ENCODE results near the gene KIAA0513. TPM values are rescaled to one million over a fixed set of nuclear protein-coding genes. Genes with fewer than 3 reads are reported as not detected.

The KIAA0513 gene
- total RNA-seq, 2 experiments from 2014 or later = 9.0 to 10.9 TPM

GRCh38 chr16:85010446-85010930, 17.1 kb upstream of the KIAA0513 start:
- Histone ChIP-seq H3K27me3 (ENCODE audit: control insufficient read depth in 1 of 2, insufficient read depth in 2 of 2, low read length in 2 of 2) (no peaks in the 10 kb centered on the region), H3K4me1 (ENCODE audit: insufficient read depth, low read length) (peaks cover 36% of the 10 kb centered on the region), H3K4me3 (ENCODE audit: low read length) (peak overlapping the region; percentile 98), H3K9me3 (ENCODE audit: control insufficient read depth in 1 of 2, insufficient read depth in 1 of 2, low read length in 2 of 2) (no peaks in the 10 kb centered on the region), H3K36me3 (ENCODE audit: insufficient read depth, low read length) (peaks cover 8% of the 10 kb centered on the region), H3K27ac (ENCODE audit: low read depth in 1 of 2, low read length in 2 of 2) (no peak overlapping the region)
- TF ChIP-seq, protein P1, sequence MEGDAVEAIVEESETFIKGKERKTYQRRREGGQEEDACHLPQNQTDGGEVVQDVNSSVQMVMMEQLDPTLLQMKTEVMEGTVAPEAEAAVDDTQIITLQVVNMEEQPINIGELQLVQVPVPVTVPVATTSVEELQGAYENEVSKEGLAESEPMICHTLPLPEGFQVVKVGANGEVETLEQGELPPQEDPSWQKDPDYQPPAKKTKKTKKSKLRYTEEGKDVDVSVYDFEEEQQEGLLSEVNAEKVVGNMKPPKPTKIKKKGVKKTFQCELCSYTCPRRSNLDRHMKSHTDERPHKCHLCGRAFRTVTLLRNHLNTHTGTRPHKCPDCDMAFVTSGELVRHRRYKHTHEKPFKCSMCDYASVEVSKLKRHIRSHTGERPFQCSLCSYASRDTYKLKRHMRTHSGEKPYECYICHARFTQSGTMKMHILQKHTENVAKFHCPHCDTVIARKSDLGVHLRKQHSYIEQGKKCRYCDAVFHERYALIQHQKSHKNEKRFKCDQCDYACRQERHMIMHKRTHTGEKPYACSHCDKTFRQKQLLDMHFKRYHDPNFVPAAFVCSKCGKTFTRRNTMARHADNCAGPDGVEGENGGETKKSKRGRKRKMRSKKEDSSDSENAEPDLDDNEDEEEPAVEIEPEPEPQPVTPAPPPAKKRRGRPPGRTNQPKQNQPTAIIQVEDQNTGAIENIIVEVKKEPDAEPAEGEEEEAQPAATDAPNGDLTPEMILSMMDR (IDR thresholded peaks at IDR 0.05) = no peak
- Mint-ChIP-seq H3K27ac (peak overlapping the region; percentile 96), H3K4me1 (ENCODE audit: low read depth) (peaks cover 55% of the 10 kb centered on the region), H3K4me3 (peak overlapping the region; percentile 99), H3K27me3 (no peaks in the 10 kb centered on the region), H3K36me3 (ENCODE audit: low read depth) (peaks cover 33% of the 10 kb centered on the region), H3K9me3 (no peaks in the 10 kb centered on the region)
- intact Hi-C loops (cut with DNase I, micrococcal nuclease) = loop anchor here (2.0 to 10.0 kb wide), 5 partner anchors 18 to 896 kb away; partner anchors contain the start of genes COX4I1 (in 1 of the 2), EMC8 (in 1 of the 2) and MBTPS1 (in 1 of the 2)
- ATAC-seq (ENCODE audit: poor library complexity) = no peak
- DNase-seq = no peak
- ChIA-PET POLR2A (interaction anchor here (1.8 to 2.8 kb wide), 6 partner anchors 16 to 94 kb away, joined by 3 to 23 read pairs (median 15); partner anchors contain the start of gene KIAA0513), CTCF (interaction anchor here (0.9 to 4.0 kb wide), 4 partner anchors 16 to 824 kb away, joined by 4 to 37 read pairs (median 12); partner anchors contain the start of genes KIAA0513 and TAF1C)

- ChIA-PET CTCF (interaction anchor here (0.7 to 4.0 kb wide), 8 partner anchors 11 to 824 kb away, joined by 3 to 37 read pairs (median 4); partner anchors contain the start of genes KIAA0513 and TAF1C), POLR2A (interaction anchor here (1.1 to 2.8 kb wide), 9 partner anchors 16 to 93 kb away, joined by 3 to 23 read pairs (median 8); partner anchors contain the start of gene KIAA0513)
- Histone ChIP-seq H3K4me3 (ENCODE audit: low read length) (peak within 1 kb of the TSS; percentile 98), H3K36me3 (ENCODE audit: insufficient read depth, low read length) (peaks cover 8% of the 10 kb centered on the region), H3K27me3 (ENCODE audit: control insufficient read depth in 1 of 2, insufficient read depth in 2 of 2, low read length in 2 of 2) (no peaks in the 10 kb centered on the region), H3K4me1 (ENCODE audit: insufficient read depth, low read length) (peaks cover 31% of the 10 kb centered on the region), H3K9me3 (ENCODE audit: control insufficient read depth in 1 of 2, insufficient read depth in 1 of 2, low read length in 2 of 2) (no peaks in the 10 kb centered on the region), H3K27ac (ENCODE audit: low read depth in 1 of 2, low read length in 2 of 2) (peak within 1 kb of the TSS; percentile 94 to 98)
- TF ChIP-seq, protein P1 (IDR thresholded peaks at IDR 0.05) = peak; percentile 25
- Mint-ChIP-seq H3K9me3 (no peaks in the 10 kb centered on the region), H3K4me1 (ENCODE audit: low read depth) (peaks cover 54% of the 10 kb centered on the region), H3K4me3 (peak within 1 kb of the TSS; percentile 99), H3K36me3 (ENCODE audit: low read depth) (peaks cover 29% of the 10 kb centered on the region), H3K27ac (peak within 1 kb of the TSS; percentile 96), H3K27me3 (no peaks in the 10 kb centered on the region)
- peak; percentile 75 to 95 (median 80) for DNase-seq
- peak; percentile 93 for ATAC-seq (ENCODE audit: poor library complexity)
- intact Hi-C loops (cut with DNase I, micrococcal nuclease) = loop anchor here (1.0 to 10.0 kb wide), 8 partner anchors 15 to 896 kb away; partner anchors contain the start of genes COX4I1 (in 1 of the 2), EMC8 (in 1 of the 2) and MBTPS1 (in 1 of the 2)
Observed at GRCh38 chr16:85010931-85011845, 16.4 kb upstream of the KIAA0513 start, which contains the start of gene ZDHHC7. ZDHHC7 (minus strand) TSS chr16:85011535; CDS start chr16:84990618, 20,917 bp downstream.

- peaks cover 25% of the 10 kb centered on the region for H3K36me3 Mint-ChIP-seq (ENCODE audit: low read depth)
- intact Hi-C loops (cut with DNase I, micrococcal nuclease) = loop anchor here (1.0 to 10.0 kb wide), 8 partner anchors 14 to 897 kb away; partner anchors contain the start of genes COX4I1 (in 1 of the 2), EMC8 (in 1 of the 2) and MBTPS1 (in 1 of the 2)
- Histone ChIP-seq H3K27ac (ENCODE audit: low read depth in 1 of 2, low read length in 2 of 2) (peak overlapping the region; percentile 94 to 98), H3K27me3 (ENCODE audit: control insufficient read depth in 1 of 2, insufficient read depth in 2 of 2, low read length in 2 of 2) (no peaks in the 10 kb centered on the region), H3K4me1 (ENCODE audit: insufficient read depth, low read length) (peaks cover 35% of the 10 kb centered on the region), H3K36me3 (ENCODE audit: insufficient read depth, low read length) (peaks cover 8% of the 10 kb centered on the region), H3K9me3 (ENCODE audit: control insufficient read depth in 1 of 2, insufficient read depth in 1 of 2, low read length in 2 of 2) (no peaks in the 10 kb centered on the region), H3K4me3 (ENCODE audit: low read length) (peak overlapping the region; percentile 98)
- peak overlapping the region; percentile 96 for H3K27ac Mint-ChIP-seq
- peak overlapping the region; percentile 95 for H3K4me3 Mint-ChIP-seq
- ATAC-seq (ENCODE audit: poor library complexity) (no peak), DNase-seq (no peak)
- CTCF ChIA-PET = interaction anchor here (0.7 to 4.0 kb wide), 7 partner anchors 10 to 257 kb away, joined by 3 to 37 read pairs (median 5); partner anchors contain the start of gene KIAA0513
- H3K9me3 Mint-ChIP-seq = no peaks in the 10 kb centered on the region
- H3K4me1 Mint-ChIP-seq (ENCODE audit: low read depth) = peaks cover 56% of the 10 kb centered on the region
- TF ChIP-seq, protein P1 (IDR thresholded peaks at IDR 0.05) = no peak
- no peaks in the 10 kb centered on the region for H3K27me3 Mint-ChIP-seq
- POLR2A ChIA-PET = interaction anchor here (1.1 to 2.8 kb wide), 9 partner anchors 15 to 93 kb away, joined by 3 to 23 read pairs (median 8); partner anchors contain the start of gene KIAA0513
Observed at GRCh38 chr16:85011846-85012284, 15.7 kb upstream of the KIAA0513 start.

Measured in CD4-positive, alpha-beta T cell (primary cell).